NK-92 (cell line): ENCODE data around the gene FAM228A.
"Not testable (repeated sequence)": the region's sequence is repeated elsewhere in the genome, so short reads cannot be mapped to it uniquely, and the experiment has no call there.

Experiments used
- DNase-seq: peaks from one replicate; lab custom pipeline; 2025; ENCODE audit not compliant: unreplicated experiment; lab: John Stamatoyannopoulos, UW

The FAM228A gene

DNA sequence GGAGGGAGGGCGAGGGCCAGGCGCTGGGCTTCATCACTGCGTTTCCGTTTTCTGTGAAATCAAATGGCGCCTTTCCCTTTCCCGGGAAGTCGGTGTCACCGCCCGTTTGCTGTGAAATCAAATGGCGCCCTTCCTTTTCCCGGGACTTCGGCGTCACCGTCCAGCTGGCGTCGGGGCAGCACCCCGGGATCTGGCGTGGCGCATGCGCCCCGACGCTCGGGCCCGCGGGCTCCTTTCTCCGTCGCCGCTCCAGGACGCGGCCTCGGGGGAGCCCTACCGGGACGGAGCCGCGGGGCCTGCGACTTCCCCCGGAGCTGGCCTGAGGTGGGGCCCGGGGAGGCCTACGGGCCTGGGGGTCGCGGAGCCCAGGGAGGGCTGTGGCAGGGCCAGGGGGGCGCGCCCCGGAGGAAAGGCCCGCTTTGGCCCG is at the start of gene FAM228A:
Gene FAM228A (plus strand): TSS at position 203 of the 427 bp plus-strand sequence. CDS start 428 bp downstream, outside the sequence.
- no peak for DNase-seq

DNA sequence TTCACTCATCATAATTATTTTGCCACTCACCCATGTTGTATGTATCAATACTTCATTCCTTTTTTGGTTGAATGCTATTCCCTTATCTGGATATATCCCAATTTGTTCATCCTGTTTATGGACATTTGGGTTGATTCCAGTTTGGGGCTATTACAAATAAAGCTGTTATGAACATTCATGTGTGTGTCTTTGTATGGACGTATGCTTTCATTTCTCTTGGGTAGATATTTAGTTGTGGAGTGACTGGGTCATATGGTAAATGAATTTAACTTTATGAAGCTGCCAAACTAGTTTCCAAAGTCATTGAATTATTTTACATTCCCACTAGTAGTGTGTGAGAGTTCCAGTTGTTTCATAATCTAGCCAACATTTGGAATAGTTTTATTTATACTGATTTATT is 48.9 kb upstream of the FAM228A start:
- DNase-seq = no peak

DNA sequence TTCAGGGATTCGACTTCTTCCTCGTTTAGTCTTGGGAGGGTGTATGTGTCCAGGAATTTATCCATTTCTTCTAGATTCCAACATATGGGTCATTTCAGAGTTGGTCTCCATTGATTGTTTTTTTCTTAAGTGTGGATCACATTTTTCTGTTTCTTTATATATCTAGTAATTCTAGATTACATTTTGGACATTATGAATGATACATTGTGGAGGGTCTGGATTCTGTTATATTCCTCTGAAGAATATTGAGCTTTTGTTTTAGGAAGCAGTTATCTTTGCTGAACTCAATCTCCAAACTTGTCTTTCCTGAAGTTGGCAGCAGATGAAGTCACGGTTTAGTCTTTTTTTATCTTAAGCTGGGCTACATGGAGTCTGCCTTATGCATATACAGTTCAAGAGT is 42.3 kb upstream of the FAM228A start:
- no peak for DNase-seq

DNA sequence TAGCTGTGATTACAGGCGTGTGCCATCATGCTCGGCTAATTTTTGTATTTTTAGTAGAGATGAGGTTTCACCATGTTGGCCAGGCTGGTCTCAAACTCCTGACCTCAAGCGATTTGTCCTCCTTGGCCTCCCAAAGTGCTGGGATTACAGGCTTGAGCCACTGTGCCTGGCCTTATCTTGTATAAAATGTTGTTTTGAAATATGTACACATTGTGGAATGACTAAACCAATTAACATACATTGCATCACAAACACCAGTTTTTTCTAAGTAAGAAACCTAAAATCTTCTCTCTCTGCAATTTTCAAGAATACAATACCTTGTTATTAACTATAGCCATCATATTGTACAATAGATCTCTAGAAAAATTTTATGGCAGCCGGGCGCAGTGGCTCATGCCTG is 34.5 kb upstream of the FAM228A start:
- not testable (repeated sequence) for DNase-seq

DNA sequence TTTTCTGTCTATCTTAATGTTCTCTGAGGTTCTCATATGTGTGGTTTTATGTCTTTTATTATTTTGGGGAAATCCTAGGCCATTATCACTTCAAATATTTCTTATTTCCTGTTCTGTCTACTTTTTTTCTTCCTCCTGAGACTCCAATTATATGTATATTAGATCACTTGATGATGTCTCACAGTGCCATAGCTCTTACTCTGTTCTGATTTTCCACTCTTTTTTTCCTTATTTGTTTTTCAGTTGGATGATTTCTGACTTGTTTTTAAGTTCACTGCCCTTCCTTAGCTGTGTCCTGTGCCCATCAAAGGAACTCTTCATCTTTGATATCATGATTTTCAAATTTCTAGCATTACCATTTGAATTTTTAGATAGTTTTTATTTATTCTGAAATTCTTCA is 27.5 kb upstream of the FAM228A start:
- DNase-seq = no peak

DNA sequence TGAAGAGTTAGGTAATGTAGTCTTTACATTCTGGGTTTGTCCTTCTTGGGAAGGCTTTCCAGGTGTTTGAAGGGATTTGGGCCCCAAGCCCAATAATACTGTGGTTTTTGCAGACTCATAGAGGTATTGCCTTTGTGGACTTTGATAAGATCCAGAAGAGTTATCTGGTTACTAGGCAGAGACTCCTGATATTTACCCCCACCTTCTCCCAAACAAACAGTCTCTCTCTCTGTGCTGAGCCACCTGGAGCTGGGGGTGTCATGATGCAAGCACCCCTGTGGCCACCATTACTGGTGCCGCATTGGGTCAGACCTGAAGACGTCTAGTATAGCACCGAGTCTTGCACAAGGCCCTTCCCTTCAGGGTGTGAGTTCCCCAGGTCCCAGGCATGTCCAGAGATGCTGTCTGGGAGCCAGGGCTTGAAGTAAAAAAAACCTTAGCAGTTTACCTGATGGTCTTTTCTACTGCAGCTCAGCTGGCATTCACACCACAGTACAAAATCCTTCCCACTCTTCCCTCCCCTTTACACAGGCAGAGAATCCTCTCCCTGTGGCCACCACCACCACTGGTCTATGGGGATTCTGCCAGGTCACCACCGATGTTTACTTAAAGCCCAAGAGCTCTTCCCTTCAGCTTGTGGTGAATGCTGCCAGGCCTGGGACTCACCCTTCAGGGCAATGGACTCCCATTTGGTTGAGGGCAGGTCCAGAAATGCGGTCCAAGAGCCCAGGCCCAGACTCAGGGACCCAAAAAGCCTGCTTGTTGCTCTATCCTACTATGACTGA is 22.2 kb upstream of the FAM228A start:
- no peak for DNase-seq

DNA sequence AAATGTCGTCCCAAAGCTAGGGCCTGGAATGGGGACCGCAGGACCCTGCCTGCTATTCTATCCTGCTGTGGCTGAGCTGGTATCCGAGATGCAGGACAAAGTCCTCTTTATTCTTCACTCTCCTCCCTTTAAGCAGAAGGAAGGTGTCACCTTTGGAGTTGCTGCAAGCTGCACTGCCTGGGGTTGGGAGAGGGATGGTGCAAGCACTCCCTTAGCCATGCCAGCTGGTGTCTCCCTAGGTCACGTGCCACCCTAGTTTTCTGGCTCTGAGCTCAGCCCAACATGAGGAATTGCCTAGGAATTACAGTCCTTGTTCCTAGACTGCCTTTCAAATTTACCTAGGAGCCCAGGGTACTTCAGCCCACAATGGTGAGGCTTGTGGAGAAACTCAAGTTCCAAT is 21.4 kb upstream of the FAM228A start:
- DNase-seq = no peak

DNA sequence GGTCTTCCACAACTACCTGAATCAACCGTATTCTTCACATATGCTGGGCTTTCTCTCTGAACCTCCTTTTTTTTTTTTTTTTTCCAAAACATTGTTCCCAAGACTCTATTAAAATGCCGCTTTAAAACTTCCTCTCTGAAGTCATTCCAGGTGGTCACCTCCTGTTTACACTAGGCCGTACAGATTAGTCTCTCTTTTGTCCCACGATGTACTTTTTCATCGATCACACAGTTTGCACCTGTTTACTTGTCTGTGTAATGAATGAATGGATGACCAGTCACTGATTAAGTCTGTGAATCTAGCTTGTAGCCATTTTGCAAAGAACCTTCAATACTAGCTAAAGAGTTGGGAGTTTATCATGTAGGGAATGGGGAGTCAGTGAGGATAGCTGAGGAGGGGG is 16.7 kb upstream of the FAM228A start:
- no peak for DNase-seq

DNA sequence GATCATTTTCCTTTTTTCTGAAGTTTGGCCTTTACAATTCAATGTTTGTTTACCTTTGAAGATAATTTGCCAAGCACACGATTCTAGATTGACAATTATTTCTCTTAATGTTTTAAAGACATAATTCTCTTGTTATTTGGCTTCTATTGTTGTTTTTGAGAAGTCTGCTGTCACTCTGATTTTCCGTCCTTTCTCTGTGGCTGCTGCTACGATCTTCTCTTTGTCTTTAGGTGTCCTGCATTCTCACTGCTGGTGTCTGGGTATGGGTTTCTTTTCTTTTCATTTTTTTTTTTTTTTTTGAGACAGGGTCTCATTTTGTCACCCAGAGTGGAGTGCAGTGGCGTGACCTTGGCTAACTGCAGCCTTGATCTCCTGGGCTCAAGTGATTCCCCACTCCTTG is 15.1 kb upstream of the FAM228A start:
- no peak for DNase-seq

DNA sequence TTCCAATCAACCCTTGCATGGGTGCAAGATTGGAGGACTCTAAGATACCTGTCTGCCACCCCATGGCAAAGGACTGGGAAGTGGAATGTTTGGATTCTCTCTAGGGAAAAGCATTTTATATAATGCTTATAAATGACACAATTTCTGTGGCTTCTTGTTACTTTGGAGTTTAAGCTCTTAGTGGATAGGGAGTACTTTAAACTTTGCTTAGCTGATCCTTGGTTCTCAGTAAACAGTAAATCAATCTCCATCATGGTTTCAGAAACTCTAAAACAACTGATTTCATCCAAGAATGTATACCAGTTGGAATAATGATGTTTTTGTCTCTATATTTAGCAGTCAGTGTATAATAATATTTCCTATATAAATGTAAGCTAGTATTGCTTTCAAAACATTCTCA is 14.1 kb upstream of the FAM228A start:
- DNase-seq = no peak

DNA sequence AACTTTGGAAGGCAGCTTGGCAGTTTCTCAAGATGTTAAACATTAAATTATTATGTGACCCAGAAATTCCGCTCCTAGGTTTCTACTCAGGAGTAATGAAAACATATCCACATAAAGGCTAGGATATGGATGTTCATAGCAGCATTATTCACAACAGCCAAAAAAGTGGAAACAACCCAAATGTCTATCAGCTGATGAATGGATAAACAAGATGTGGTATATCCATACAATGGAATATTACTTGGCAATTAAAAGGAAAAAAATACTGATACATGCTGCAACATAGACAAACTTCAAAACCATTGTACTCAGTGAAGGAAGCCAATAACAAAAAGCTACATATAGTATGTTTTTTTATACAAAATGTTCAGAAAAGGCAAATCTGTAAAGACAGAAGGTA is 12.4 kb upstream of the FAM228A start:
- no peak for DNase-seq

DNA sequence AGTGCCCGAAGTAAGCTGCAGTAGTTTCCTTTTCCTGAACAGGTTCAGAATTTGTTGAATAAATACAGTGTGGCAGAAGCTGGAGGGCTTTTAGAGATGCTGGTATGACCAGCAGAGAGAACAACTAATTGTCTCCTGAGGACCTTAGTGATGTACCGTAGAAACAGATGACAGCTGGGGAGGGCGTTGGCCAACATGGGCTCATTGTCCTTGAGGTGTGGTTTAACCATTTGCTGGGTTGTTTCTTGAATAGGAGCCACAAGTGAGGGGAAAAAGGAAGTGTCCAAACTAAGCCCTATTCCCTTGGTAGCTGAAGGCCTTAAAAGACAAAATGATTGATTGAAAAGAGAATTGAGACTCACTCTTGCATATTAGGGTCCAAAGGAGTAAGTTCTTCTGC is 11.7 kb upstream of the FAM228A start:
- DNase-seq = no peak

DNA sequence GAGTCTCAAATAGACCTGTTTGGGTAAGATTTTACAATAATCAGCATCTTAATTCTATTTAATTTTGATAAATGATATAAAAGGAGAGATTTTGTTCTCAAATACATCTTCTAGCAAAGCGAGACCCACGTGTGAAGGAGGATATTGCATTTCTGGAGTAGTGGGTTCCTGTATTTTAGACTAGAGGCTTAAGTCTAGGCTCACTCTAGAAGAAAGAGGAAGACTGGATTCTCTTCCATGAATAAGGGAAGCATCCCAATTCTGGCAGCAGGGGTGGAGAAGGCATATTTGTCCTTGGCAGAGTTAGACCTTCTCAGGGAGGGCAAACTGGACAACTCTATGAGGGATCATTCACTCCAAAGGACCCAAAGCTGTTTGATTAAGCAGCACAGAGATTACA is 11.3 kb upstream of the FAM228A start:
- DNase-seq = no peak

DNA sequence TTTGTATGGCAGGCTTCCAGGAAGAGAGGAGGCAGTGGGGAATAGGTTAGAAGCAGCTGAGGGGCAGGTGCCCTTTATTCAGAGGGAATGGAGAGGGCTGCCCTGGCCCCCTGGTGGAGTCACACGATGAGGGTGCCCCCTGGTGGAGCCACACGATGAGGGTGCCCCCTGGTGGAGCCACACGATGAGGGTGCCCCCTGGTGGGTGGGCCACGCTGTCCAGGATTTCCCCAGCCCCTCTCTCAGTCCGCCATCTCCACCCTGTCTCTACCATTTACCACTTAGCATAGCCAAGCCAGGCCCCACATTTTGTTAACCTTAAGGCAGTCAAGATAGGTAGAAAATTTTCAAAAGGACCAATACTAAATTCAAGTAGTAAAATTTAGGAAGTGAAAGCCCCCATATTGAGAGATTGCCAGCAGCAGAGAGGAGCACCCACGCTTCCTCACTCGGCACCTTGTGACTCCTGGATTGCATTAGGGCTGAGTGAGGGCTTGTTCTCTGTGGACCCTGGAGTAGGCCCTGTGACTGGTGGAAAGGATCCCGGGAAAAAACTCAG is 10.4 kb upstream of the FAM228A start:
- no peak for DNase-seq

DNA sequence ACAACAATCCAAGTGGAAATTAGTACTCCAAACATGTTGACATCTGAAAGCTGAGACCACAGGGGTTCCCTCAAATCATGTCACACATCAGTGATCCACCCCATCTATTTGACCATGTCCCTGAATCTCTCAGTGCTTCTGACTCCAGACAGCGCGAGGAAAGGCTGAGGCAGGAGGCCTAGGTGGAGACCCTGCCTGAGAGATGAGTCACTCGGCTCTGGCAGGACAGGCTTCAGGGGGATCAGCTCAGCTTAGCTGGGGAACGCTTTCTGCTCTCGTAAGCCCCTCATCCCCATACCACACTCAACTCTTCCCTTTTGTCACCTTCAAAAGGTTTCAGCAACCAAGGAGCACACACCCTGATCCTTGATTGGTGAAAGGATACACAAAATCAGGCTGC is 5.8 kb upstream of the FAM228A start:
- no peak for DNase-seq

DNA sequence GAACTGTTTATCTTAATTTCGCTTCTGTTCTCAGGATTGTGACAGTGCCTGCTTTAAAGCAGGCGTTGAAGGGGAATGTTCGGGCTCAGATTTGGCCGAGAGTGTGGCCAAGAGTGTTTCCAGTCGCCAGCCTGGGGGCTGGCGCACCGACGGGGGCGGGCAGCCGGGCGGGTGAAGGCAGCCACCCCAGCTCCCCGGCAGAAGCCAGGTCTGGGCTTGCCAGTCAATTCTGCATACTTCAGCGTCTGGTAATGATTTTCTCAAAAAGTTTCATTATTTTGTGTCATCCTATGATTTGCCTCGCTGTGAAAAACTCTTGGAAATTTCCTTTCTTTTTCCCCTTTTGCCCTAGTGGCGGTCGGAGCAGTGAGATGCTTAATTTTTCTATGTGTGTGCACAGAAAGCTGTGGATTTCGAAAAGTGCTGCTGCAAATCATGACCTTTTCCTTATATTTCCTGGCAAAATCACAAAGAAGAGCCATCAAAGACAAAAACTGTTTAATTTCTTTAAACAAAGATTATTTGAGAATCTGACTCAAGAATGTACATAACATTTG is 856 bp downstream of the FAM228A start:
- no peak for DNase-seq

DNA sequence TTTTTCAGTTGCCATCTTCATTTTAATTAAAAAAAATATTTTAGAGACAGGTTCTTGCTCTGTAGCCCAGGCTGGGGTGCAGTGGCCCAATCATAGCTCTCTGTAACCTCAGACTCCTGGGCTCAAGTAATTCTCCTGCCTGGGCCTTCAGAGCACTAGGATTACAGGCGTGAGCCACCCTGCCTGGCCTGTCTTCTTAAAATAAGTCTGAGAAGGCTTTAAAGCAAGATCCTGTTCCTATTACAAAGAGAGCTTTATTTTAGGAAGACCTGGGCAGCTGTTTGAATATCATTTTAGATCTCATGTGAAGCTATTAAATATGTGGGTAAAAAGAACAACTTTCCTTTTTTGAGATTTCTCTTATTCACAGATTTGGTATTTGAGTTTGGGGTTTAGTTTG is 1.5 kb downstream of the FAM228A start:
- no peak for DNase-seq

DNA sequence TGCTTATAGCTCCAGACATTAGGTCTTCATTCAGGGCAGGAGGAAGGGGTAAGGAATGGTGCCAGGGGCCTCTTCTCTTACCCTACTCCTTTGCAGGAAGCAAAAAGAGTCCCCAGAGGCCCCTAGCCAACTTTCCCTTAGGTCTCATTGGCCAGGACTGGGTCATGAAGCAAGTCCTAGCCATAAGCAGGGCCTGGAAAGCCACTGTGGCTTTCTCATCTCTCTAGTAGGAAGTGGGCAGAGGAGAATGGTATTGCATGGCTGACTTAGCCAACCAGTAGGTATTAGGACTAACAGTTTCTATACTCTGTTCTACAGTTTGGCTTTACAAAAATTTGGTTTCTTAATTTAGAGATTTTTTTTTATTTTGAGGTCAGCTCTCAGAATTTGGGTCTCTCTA is 4.8 kb downstream of the FAM228A start:
- DNase-seq = no peak

DNA sequence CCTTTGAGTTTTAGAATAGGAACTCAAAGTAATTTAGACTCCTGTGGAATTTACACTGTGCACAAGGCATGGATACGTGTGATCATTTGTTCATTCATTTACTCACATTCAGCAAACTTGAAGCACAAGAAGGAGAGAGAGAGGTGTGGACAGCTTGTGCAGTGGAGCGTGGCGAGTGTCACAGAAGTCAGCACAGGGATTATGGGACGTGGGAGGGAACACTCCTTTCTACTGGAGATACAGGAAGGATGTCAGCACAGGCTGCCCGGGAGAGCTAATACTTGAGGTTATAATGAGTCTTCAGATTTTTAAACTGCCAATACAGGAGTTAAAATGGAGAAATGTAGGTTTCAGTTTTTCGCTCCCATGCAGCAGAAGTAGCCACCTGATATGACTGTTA is 7.0 kb downstream of the FAM228A start:
- no peak for DNase-seq

DNA sequence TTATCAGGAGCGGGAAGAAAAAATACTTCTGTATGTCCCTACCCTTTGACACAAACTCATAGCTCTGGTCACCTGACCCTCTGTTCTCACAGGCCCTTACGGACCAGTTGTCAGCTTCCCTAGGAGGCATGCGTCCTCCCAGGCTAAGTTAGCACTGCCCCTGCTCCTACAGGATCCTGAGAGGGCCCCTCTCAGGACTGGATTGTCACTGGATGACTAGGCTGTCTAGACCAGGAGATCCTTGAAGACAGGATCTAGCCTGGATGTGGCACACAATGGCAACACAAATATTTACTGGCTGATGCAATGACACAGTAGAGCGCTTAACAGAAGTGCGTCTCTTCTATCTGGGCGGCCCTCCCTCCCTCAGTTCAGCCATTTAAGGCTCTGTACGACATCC is 7.7 kb downstream of the FAM228A start:
- DNase-seq = no peak

DNA sequence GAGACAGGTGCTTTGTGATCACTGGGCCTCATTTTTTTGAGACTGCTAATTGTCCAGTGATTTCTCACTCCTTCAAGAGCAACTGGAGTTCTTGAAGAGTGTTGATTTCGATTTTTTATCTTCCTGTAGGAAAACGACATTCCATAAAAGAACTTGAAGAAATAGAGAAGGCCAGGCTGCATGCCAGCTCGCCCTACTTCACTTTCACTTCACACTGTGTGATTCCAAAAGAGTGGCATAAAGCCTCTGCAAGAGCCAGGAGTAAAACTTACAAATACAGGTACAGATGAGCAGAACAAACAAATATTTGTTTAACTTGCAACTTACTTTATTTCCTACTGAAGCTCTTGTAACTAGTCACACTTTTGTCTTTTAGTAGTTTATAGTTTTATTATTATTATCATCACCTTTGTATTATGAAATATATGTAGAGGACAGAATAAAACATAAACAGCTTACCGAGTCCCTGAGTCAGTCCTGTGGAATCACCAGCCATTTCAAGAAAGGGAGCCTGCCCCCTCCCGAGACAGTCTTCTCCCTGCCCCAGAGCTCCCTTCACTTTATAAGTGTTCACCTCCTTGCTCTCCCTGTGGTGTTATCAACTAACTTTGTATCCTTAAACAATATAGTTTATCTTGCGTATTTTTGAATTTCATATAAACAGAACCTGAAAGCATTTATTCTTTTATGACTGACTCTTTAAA is 8.7 kb downstream of the FAM228A start:
- DNase-seq = no peak

DNA sequence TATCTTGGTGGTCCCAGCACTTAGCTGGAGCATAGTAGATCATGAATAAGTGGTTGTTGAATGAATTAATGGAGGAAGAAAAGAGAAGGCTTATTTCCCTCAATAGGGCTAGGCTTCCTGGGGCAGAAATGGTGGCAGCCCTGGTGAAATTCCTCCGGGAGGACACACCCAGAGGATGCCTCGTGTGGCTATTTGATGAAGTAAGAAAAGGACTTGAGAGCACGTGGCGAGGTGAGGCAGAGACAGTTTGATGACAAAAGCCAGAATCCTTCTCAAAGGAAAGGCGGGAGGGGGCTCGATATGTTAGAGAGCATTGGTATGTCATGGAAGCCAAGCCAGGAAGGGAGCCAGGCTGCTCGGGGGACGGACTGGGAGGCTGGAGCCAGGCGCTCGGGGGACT is 14.7 kb downstream of the FAM228A start:
- no peak for DNase-seq
